Activated CD8-positive, alpha-beta memory T cell treated with anti-CD3 and anti-CD28 coated beads for 1 hour (primary cell): ENCODE results near the gene MYBL2.
A peak's percentile ranks its signal among the peaks of the same experiment; 100 is the strongest.

Experiments
- DNase-seq, 2 donors: peaks; one replicate each; pipeline ENCODE4 v3.0.0-alpha.2; 2020; ENCODE audit warnings: low read depth in 1 of 2; ENCODE audit errors: extremely low read depth in 1 of 2

MYBL2 gene

DNA sequence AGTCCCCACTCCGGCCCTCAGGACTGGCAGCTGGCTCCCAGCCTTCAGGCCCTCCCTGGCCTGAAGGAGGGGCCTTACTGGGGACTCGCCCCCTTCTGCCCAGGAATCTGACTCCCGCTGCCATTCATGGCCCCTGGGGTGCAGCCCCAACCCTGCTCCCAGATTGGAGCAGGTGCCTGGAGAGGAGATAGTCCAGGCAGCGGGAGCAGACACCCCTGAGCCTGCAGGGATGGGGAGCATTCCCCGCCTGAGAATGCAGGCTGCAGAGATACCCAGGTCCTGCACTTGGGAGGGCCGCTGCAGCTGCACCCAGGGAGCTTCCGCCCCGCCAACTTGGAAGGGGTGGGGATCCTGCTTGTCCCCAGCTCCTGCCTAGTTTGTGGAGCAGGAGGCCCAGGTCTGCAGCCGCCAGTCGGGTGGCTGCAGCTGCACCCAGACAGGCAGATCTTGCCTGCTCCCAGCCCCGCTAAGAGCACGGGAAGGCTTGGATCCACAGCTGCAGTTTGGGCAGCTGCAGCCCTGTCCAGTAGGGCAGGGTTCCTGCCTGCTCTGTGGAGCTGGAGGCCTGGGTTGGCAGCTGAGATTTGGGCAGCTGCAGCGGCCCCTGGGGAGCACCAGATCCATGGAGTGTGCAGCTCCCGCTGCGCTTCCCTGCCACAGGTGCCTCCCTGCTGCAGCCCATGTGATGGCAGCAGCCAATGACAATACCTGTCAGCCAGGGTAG, 54.7 kb downstream of the MYBL2 start:
- no peak for DNase-seq

DNA sequence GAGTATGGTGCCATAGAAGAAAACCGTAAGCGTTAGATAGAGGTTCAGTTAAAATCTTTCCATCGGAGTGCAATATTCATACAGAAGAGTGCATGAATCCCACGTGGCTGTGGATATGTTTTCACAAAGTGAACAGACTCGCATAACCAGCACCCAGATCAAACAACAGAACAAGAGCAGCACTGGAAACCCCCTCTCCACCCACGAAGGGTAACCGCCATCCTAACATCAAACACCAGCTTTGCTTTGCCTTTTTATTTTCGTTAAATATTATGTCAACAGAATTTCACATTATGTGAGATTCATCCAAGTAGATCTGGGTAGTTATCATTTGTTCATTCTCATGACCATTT, 55.2 kb downstream of the MYBL2 start:
- DNase-seq, result peak in 1 of 2 donors; percentile 21

DNA sequence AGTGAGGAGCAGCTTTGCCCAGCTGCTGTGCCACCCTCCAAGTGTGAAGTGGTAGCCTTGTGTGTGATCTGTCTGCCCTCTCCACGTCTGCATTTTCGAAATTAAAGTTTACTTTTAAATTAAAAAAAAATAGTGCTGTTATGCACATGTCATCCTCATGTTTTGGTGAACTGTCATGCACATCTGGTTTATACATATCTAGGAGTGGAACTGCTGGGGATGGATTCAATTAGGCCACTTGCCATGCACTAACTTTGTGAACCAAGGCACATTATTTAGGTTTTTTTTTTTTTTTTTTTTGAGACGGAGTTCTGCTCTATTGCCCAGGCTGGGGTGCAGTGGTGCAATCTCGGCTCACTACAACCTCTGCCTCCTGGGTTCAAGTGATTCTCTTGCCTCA, 56.3 kb downstream of the MYBL2 start:
- DNase-seq, result no peak

DNA sequence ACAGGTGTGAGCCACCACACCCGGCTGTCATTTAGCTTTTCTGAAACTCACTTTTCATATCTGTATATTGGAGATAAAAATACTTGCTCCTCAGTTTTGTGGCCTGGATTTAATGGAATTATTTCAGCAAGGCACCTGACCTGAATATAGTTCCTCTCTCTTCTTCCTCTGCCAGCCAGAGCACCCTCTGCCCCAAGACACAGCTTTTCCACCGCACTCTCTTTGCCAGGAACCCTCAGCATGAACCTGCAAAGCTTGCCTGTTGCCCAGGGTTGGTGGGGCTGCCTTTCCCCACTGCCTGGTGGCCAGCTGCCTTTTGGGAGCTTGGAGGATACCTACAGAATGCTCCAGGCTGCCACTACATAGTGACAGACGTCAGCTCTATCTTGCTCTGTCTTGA, 56.8 kb downstream of the MYBL2 start:
- DNase-seq, result no peak

DNA sequence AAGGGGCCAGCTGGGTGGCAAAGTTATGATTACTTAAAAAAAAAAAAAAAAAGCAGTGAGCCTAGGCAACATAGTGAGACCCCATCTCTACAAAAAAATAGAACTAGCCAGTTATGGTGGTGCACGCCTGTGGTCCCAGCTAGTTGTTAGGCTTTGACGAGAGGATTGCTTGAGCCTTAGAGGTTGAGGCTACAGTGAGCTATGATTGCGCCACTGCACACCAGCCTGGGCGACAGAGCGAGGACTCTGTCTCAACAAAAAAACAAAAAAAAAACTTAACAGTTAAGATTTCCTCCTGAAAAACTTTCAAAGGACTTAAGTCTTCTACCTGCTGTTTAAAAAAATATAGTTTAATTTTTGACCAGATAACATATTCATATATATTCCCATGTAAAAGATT, 57.5 kb downstream of the MYBL2 start:
- DNase-seq, result no peak

DNA sequence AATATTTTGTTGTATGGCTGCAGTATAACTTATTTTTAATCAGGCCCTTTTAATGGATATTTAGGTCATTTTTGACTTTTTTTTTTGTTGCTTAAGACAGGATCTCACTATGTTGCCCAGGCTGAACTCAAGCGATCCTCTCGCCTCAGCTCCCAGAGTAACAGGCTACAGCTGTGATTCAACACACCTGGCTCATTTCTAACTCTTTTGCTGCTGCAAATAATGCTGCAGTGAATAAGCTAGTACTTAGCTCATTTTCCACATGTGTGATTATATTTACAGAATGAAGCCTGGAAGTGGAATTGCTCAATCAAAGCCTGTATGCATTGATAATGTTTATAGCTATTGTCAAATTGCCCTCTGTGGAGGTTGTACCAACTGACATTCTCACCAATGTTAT, 58.8 kb downstream of the MYBL2 start:
- no peak for DNase-seq

DNA sequence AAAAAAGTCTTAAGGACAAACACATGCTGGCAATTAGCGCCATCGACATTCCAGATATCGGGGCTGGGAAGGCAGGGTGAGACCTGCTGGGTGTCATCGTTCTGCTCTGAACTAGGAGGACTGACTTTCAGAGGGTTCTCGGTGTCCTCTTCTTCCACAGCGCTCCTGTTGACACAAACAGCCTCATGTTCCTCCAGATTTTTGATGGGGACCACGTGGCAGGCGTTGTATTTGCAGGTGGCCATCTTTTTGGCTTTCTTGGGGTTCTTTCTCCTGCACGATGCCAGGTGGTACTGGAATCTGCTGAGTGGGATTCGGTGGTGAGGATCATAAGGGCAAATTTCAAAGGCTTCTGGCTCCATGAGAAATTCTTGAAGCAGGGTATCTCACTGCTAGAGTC, 59.4 kb downstream of the MYBL2 start:
- no peak for DNase-seq

DNA sequence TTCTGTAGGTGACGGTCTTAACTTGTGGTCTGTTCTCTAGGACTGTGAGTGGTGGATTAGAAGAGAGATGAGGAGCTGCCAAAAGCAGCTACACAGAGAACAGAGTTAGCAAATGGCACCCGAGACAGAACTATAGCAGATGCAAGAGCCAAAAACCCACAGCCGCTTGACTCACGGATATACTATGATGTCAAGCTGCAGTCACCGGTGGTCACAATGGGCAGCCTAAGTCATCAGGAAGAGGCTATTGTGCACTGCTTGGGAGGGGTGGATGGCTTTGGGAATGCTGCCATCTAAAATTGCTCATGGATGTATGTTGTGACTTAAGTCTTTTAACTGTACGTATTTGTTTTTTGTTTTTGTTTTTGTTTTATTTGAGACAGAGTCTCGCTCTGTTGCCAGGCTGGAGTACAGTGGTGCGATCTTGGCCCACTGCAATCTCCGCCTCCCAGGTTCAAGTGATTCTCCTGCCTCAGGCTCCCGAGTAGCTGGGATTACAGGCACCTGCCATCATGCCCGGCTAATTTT, 60.0 kb downstream of the MYBL2 start, which contains the start of gene GTSF1L:
GTSF1L (minus strand) TSS at position 192 of the 528 bp plus-strand sequence. CDS start 308 bp downstream, outside the sequence.
- no peak for DNase-seq

DNA sequence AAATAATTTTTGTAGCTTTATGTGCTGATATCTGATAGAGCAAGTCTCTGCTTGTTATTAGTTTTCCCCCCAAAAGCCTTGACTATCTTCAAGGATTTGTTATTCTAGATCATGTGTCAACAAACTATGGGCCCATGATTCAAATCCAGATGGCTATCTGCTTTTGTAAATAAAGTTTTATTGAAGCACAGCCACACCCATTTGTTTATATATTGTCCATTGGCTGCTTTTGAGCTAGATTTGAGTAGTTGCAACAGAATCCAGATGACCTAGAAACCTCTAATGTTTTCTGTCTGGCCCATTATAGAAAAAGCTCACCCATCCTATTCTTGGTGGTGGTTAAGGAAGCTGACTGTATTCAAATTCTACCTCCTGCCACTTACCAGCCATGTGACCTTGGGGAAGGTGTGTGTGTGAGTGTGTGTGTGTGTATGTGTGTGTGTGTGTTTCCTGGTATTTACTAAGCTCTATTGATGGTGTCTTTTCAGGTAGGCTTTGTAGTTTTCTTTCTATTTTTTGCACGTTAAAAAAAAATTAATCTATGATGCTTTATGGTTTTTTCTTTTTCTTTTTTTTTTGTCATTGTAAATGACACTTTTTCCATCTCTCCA, 61.2 kb downstream of the MYBL2 start:
- DNase-seq, result no peak

DNA sequence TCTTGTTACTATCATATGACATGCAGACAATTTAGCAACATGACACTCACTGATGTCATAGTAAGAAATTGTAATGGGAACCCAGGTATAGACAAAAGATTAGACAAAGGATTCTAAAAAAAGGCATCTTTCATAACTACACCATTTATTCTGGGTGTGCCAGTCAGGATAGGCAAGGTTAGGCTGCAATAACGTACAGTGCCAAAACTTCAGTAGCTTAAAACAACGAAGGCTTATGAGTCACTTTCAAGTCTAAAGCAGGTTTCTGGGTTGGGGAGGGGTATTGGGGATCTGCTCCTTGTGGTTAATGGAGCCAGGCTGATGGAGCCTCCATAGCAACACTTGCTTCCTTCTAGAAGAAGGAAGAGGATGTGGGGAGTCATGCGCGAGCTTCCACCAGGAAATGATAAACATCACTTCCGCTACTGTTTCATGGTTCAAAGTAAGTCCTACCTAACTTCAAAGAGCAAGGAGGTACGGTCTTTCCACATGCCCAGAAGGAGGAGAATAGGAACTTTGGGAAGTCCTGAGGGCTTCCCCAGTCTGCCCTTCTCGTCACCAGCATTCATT, 61.9 kb downstream of the MYBL2 start:
- DNase-seq, result no peak

DNA sequence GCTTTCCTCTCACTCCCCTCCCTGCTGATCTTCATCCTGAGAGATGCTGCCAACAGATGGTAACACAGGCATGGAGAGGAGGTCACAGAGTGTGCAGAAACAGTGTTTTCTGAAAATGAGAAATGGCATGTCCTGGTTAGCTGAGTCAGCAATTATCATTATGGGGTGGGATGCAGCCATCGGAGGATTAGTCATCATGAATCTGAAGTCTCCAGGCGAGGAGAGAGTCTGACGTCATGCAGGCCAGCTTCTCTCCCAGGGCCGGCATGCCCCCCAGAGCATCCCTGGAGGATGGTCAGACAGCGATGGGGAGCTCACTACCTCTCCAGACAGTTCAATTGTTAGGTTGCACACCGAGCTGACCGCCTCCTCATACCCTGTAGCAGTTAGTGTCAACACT, 64.6 kb downstream of the MYBL2 start:
- DNase-seq, result no peak

DNA sequence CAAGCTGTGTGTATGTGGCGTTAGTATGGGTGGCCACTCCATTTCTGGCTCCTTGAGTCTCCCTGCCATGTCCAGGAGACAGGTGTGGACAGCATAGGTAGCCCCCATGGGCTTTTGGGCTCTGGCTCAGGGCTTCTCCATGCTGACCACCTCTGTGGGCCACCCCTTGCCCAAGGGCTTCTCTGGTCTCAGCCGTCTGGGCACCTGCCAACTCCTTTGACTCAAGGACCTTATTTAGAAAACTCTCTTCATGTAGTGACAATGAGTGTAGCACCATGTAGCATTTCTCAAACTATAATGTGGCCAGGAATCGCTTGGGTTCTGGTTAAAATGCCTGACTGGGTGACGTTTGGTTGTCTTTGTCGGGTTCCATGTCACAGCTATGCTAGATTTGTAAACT, 65.0 kb downstream of the MYBL2 start:
- DNase-seq, result no peak

DNA sequence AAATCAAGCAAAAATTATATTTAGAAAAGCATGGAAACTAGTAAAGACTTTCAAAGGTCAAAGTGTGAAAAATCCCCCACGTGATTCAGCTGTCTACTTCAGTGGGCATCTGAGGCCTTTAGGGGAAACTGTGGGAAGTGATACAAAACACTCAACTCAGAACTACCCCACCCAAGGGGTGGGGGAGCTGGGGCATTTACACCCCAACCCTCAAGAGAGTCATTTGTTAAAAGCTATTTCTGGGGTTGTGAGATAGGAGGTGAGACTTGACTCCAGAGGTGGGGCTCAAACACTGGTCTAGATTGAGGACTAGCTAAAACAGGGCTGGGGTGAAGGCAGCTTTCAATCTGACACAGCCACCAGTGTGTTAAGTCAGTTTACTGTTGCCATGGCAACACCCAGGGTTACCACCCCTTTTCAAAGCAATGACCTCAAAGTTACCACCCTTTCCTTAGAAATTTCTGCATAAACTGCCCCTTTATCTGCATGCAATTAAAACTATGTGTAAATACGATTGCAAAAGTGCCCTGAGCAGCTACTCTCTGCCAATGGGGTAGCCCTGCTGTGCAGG, 69.8 kb downstream of the MYBL2 start:
- no peak for DNase-seq

DNA sequence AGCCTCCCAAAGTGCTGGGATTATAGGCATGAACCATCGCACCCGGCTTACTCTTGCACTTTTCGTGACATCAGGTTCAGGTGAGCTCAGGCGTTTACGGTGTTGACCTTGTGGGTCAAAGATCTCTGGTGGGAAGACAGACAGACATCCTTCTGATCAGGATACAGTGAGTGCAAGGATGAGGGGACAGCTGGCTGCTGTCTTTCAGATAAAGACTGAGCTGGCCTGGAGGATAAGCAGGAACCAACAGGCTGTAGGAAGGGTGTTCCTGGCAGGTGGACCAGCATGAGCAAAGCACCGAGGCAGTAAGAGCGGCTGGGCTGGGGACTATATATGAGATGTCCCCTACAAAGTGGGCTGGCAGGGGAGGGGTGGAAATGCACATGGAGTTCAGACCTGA, 71.0 kb downstream of the MYBL2 start:
- no peak for DNase-seq

DNA sequence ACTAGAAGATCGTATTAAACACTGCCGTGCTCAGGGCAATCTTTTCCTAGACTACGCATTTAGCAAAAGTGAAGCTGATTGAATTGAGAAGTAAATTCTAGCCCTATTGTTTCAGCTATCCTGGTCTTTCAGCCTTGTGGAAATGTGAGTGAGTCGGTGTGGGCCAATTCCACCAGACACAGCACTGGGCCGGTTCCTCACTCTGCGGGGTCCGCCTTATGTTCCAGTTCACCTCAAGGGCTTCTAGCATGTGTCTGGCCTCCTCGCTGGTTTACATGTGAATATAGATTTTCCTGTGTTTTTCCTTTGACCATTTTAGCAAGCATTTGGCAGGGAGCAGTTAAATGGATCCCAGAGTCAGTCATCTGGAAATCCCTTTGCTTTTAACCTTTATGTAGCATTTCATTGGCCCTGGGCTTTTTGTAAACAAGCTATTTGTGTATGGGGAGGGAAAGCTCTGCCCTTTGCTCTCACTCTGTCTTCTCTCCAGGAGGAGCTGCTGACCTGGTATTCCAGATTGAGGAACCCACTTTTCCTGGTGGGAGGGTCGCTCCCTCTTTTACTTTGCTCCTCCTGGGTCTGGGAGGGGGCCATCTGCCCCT, 72.3 kb downstream of the MYBL2 start:
- DNase-seq, result no peak

DNA sequence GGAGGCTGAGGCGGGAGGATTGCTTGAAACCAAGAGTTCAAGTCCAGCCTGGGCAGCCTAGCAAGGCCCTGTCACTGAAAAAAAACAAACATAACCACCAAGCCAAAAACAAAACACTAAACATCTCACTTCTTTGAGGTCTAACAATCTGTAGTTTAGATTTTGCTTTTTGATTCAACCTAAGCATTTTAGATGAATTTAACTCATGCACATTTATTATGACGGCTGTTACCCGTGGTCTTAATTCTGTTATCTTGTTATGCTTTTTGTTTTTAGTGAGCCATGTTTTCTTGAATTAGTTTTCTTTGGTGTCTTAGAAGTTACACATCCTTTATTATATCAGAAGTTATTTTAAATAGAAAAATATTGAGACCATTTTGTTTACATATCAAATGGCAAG, 73.7 kb downstream of the MYBL2 start:
- no peak for DNase-seq

DNA sequence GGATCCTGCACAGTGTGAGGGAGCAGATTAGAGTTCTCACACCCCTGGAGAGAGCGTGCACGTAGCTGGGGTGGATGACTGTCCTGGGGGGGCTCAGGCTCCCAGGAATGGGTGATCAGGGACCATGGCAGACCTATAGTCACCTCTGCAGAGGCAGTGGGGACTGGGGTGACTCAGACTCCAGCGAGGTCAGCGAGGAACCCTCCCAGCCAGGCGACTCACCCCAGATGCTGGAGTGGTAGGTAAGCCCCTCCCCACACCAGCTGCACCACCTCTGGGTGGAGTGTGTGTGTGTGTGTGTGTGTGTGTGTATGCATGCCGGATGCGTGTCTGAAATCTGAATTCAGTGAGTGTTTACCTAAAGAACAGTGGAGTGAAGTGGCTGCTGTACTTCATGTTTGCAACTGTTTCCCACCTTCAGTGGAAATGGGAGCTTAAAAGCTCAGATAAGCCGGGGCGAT, 77.3 kb downstream of the MYBL2 start:
- DNase-seq, result no peak

DNA sequence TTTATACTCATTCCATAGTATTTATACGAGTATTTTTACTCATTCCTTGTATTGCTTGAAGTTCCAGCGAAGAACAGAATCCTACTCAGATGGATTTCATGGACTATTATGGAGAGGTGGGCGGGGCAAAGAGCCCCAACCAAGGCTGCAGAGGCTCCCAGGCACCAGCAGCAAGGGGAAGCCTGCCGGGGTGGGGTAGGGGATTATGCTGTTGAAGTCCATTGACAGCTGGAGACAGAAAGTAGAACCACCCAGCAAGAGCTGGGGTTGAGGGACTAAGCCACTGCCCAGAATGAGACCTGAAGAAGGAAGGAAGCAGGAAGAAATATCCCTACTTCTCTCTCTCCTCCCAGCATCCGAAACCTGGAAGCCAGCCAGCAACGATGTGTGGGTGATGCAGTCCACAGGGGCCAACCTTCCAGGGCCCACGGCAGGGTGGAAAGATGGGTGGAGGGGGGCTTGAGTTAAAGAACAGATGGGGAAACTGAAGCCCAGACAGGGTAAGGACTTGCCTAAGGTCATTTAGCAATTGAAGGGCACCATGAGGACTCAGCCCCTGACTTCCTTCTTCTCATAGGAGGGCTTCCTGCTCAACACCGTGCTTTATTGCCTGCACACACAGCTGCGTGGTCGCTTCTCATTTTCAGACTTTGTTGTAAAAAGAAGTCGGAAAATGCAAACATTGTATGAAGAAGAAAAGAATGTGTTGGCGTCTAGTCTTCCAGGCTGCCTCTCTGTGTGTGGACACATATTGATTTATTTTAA, 78.2 kb downstream of the MYBL2 start:
- DNase-seq, result no peak

DNA sequence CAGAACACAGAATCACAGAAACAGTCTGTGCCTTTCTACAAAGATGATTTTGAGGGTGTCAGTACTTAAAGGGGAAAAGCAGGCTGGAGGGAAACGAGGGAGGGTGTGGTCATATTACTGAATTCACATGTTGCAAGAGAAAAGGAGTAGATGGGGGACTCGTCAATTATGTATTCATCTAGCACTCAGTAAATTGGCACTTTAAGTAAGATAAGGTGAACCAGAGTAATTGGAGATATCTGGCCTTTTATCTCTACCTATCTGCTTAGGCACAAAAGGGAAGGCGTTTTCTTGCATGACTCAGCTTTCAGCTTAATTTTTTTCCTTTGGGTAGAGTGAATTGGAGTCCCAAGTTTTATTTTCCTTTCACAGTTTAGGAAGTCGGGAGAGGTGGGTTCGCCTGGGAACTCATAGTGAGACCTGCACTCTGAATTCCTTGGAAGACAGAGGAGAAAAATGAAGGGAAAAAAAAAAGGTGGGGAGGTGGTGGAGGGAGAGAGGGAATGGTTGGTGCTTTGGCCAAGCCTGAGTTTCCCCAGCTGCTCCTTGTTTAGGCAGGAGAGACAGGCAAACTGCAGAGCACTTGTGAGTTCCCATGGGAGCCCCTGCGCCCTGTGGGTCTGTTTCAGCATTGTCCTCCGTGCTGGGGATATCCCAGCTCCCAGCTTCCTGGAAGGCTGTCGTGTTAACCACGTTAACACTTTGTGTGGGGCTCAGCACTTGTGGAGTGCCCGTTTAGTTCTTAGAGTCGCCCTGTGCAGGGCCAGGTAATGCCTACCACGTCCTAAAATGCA, 79.6 kb downstream of the MYBL2 start:
- DNase-seq, result no peak

DNA sequence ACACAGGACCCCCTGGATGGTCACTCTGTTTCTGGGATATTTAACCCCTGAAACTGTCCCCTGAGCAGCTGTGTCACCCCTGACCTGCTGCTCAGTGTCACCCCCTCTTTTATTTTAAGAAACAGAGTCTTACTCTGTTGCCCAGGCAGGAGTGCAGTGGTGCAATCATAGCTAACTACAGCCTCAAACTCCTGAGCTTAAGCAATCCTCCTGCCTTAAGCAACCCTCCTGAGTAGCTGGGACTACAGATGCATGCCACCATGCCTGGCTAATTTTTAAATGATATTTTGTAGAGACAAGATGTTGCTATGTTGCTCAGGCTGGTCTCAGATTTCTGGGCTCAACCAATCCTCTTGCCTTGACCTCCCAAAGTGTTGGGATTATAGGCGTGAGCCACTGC, 81.4 kb downstream of the MYBL2 start:
- DNase-seq, result no peak
